GM12878 (cell line): ENCODE measurements around the gene SNTA1. TPM values are rescaled to one million over a fixed set of nuclear protein-coding genes. Genes with fewer than 3 reads are reported as not detected.

ENCODE experiments used
- ATAC-seq: fragments of 200-7000 bp; cut with Tn5 transposase; 3 replicates; pipeline ENCODE4 v1.9.1; 2020; ENCODE audit warnings: mild to moderate bottlenecking, moderate library complexity
- BruUV-seq: library from RNA; stranded (reverse); fragments of 400-500 nt; replicated peaks from 2 replicates; lab custom pipeline; 2021; lab: Mats Ljungman, UMichigan
- CTCF ChIA-PET: fragments of 300-600 bp; sonication (Branson Sonifier 250); formaldehyde crosslinking; extraction: SDS; loops from one replicate; lab custom pipeline; 2021; ENCODE audit warnings: inconsistent platforms; lab: Yijun Ruan, JAX
- POLR2A ChIA-PET: fragments of 350-600 bp; formaldehyde crosslinking; extraction: SDS; loops from one replicate; lab custom pipeline; 2021; ENCODE audit warnings: inconsistent platforms; lab: Charles Lee
- RAD21 ChIA-PET: fragments of 300-600 bp; sonication (Branson Sonifier 250); formaldehyde crosslinking; loops from one replicate; lab custom pipeline; 2023; ENCODE audit warnings: antibody characterized with exemption; ENCODE audit not compliant: unreplicated experiment; lab: Charles Lee
- SMC1A ChIA-PET: fragments of 300-600 bp; sonication (Branson Sonifier 250); formaldehyde crosslinking; loops from one replicate; lab custom pipeline; 2023; ENCODE audit not compliant: unreplicated experiment, uncharacterized antibody; lab: Charles Lee
- DNase-seq: peaks from one replicate; pipeline ENCODE4 v3.0.0-alpha.2; 2011; ENCODE audit warnings: low read depth, low spot score
- FAIRE-seq: peaks from 3 replicates; lab custom pipeline; 2011; peaks lifted over from hg19 to GRCh38; lab: Jason Lieb, UNC
- H2AFZ ChIP-seq: 2 replicates; pipeline ENCODE4 v1.6.0; 2011; ENCODE audit warnings: low read depth, low read length, control low read depth; ENCODE audit not compliant: control insufficient read depth
- H3K27ac ChIP-seq: 2 replicates; pipeline ENCODE4 v1.5.1; 2011; ENCODE audit warnings: control low read depth; ENCODE audit not compliant: control insufficient read depth, insufficient read depth
- H3K27me3 ChIP-seq, 2 experiments: replicated peaks in 1 of 2; 2 replicates each; pipeline versions ENCODE4 v1.6.0 to v1.6.1; 2011; ENCODE audit warnings: low read length in 1 of 2; ENCODE audit not compliant: control insufficient read depth in 2 of 2, insufficient read depth in 2 of 2
- H3K36me3 ChIP-seq, 2 experiments: 2 replicates each; pipeline ENCODE4 v1.5.1; 2011; ENCODE audit warnings: low read length in 1 of 2; ENCODE audit not compliant: control insufficient read depth in 2 of 2, insufficient read depth in 2 of 2
- H3K4me1 ChIP-seq: 2 replicates; pipeline ENCODE4 v1.6.1; 2011; ENCODE audit warnings: mild to moderate bottlenecking, low read length, moderate library complexity, mixed read lengths; ENCODE audit not compliant: control insufficient read depth, insufficient read depth
- H3K4me2 ChIP-seq: 2 replicates; pipeline ENCODE4 v1.6.0; 2011; ENCODE audit warnings: control low read depth; ENCODE audit not compliant: control insufficient read depth, insufficient read depth
- H3K4me3 ChIP-seq: fragments of 200-600 bp; sonication (generic); 2 replicates; pipeline ENCODE4 v1.5.1; 2016
- H3K79me2 ChIP-seq: 2 replicates; pipeline ENCODE4 v1.6.0; 2011; ENCODE audit warnings: low read length; ENCODE audit not compliant: control insufficient read depth, insufficient read depth
- H3K9ac ChIP-seq: 2 replicates; pipeline ENCODE4 v1.8.0; 2011; ENCODE audit warnings: low read length, control low read depth, mixed read lengths; ENCODE audit not compliant: control insufficient read depth, insufficient read depth
- H3K9me3 ChIP-seq: replicated peaks from 3 replicates; pipeline ENCODE4 v1.5.1; 2011; ENCODE audit warnings: mild to moderate bottlenecking, low read length; ENCODE audit not compliant: control insufficient read depth, insufficient read depth
- H4K20me1 ChIP-seq: 2 replicates; pipeline ENCODE4 v1.6.0; 2011; ENCODE audit not compliant: control insufficient read depth, insufficient read depth
- BRCA1 ChIP-seq: IDR thresholded peaks from 2 replicates; pipeline ENCODE4 v1.6.1; 2011; ENCODE audit warnings: low read depth, low read length, improper control_type of control experiment
- CBX5 ChIP-seq: sonication (generic); IDR thresholded peaks from 2 replicates; pipeline ENCODE4 v1.6.1; 2016; ENCODE audit warnings: low read depth, moderate library complexity, mild to moderate bottlenecking, inconsistent platforms
- CEBPB ChIP-seq, 2 experiments: fragments of 150-350 bp in 1 of 2; IDR thresholded peaks; 2 replicates each; pipeline ENCODE4 v1.6.1; 2012 to 2014; ENCODE audit warnings: low read depth in 2 of 2, low read length in 2 of 2, borderline replicate concordance in 1 of 2, inconsistent platforms in 1 of 2
- HDAC6 ChIP-seq: fragments of 200-600 bp; sonication (generic); IDR thresholded peaks from one replicate; pipeline ENCODE4 v1.8.0; 2017; ENCODE audit warnings: antibody characterized with exemption; ENCODE audit not compliant: unreplicated experiment
- NFYB ChIP-seq: IDR thresholded peaks from 2 replicates; pipeline ENCODE4 v1.6.1; 2011; ENCODE audit warnings: low read depth, mild to moderate bottlenecking, low read length, improper control_type of control experiment, moderate library complexity; ENCODE audit not compliant: insufficient read depth
- RAD21 ChIP-seq: IDR thresholded peaks from 2 replicates; pipeline ENCODE4 v1.6.1; 2011; ENCODE audit warnings: mild to moderate bottlenecking, low read depth, low read length, moderate library complexity; ENCODE audit not compliant: insufficient read depth
- RFX5 ChIP-seq: IDR thresholded peaks from 2 replicates; pipeline ENCODE4 v1.6.1; 2011; ENCODE audit warnings: low read depth, low read length, improper control_type of control experiment
- TCF12 ChIP-seq: IDR thresholded peaks from 2 replicates; pipeline ENCODE4 v1.6.1; 2011; ENCODE audit warnings: low read depth, mild to moderate bottlenecking, low read length
- ZBED1 ChIP-seq: IDR thresholded peaks from 2 replicates; pipeline ENCODE4 v1.6.1; 2016; ENCODE audit warnings: borderline replicate concordance
- WGBS: methylation state at CpG from one replicate; pipeline ENCODE4 v1.1.6; 2016; ENCODE audit warnings: low lambda C conversion rate; ENCODE audit not compliant: insufficient replicate concordance, insufficient coverage; ENCODE audit errors: missing lambda C conversion rate; 5-methylcytosine and 5-hydroxymethylcytosine counted together
- in situ Hi-C: fragments of 300-500 bp; cut with MboI; formaldehyde crosslinking; loops from 9 replicates; pipeline ENCODE4 v1.14.3; 2018; ENCODE audit warnings: mixed read lengths
- intact Hi-C: fragments of 100-400 bp; cut with micrococcal nuclease; formaldehyde crosslinking; loops from one replicate; pipeline ENCODE4 v1.14.2; 2022; ENCODE audit not compliant: unreplicated experiment
- polyA plus RNA-seq, 11 experiments: library from polyadenylated mRNA; depleted of rRNA in 4 of 11; unstranded in 6 of 11; stranded (reverse) in 5 of 11; fragments of >200 nt; fragmentation: Nextera tagmentation in 4 of 11; fragmentation: Illumina TruSeq in 1 of 11; extraction: Ambion mirVana in 4 of 11; extraction: Trizol in 1 of 11; gene quantifications; 1 replicate in 1 of 11; 2 replicates in 10 of 11; pipeline versions ENCODE4 v1.2.1 to v1.2.3, GENCODE V29; 2011 to 2016; ENCODE audit warnings: inconsistent platforms in 2 of 11, missing spikeins in 2 of 11, low read depth in 1 of 11
- total RNA-seq, 4 experiments: library from RNA; depleted of rRNA in 3 of 4; stranded (reverse); fragments of >200 nt in 3 of 4; fragmentation: Illumina TruSeq in 1 of 4; extraction: Trizol in 1 of 4; gene quantifications; 2 replicates each; pipeline versions ENCODE4 v1.2.1 to v1.2.3, GENCODE V29; 2013 to 2021
- TF ChIP-seq, protein P1 (sequence below), 3 experiments: IDR thresholded peaks in 2 of 3; conservative IDR thresholded peaks in 1 of 3; 2 replicates each; pipeline ENCODE4 v1.5.1; 2011; ENCODE audit warnings: low read depth in 3 of 3, low read length in 3 of 3, mild to moderate bottlenecking in 3 of 3, control low read depth in 2 of 3, moderate library complexity in 2 of 3, inconsistent platforms in 1 of 3, mixed read lengths in 1 of 3; ENCODE audit not compliant: control insufficient read depth in 2 of 3, insufficient read depth in 1 of 3; ENCODE audit errors: extremely low read depth in 1 of 3
- TF ChIP-seq, protein P2 (sequence below): IDR thresholded peaks from 2 replicates; pipeline ENCODE4 v1.6.1; 2012; ENCODE audit warnings: low read depth, low read length, improper control_type of control experiment

Gene SNTA1
- total and polyA plus RNA-seq, 10 of the 15 experiments (the other 5 are each of a cell fraction or from before 2014, with no cell fraction given) = 0.26 to 5.1 (median 1.8) TPM

GRCh38 chr20:33415948-33416347 lies 27.6 kb downstream of the SNTA1 start:
- BruUV-seq = no TSS peak
- no peak overlapping the region for H3K9ac ChIP-seq
- TF ChIP-seq, protein P1, sequence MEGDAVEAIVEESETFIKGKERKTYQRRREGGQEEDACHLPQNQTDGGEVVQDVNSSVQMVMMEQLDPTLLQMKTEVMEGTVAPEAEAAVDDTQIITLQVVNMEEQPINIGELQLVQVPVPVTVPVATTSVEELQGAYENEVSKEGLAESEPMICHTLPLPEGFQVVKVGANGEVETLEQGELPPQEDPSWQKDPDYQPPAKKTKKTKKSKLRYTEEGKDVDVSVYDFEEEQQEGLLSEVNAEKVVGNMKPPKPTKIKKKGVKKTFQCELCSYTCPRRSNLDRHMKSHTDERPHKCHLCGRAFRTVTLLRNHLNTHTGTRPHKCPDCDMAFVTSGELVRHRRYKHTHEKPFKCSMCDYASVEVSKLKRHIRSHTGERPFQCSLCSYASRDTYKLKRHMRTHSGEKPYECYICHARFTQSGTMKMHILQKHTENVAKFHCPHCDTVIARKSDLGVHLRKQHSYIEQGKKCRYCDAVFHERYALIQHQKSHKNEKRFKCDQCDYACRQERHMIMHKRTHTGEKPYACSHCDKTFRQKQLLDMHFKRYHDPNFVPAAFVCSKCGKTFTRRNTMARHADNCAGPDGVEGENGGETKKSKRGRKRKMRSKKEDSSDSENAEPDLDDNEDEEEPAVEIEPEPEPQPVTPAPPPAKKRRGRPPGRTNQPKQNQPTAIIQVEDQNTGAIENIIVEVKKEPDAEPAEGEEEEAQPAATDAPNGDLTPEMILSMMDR (IDR thresholded peaks at IDR 0.05 in 2 of 3, conservative IDR thresholded peaks at IDR 0.05 in 1 of 3; ENCODE audit: control insufficient read depth in 2 of 3, extremely low read depth in 1 of 3, insufficient read depth in 1 of 3, low read depth in 3 of 3, low read length in 3 of 3) = peak; percentile 24 to 44 (median 26); a peak in 4 of 6 replicates
- TF ChIP-seq RAD21 (peak; percentile 46), ZBED1 (no peak)
- WGBS = 62% methylated on average over 8 of the region's 8 CpGs
- RAD21 ChIA-PET = no interaction called here
- H3K4me3 ChIP-seq = no peak overlapping the region
- H3K27ac ChIP-seq = no peak overlapping the region
- H3K9me3 ChIP-seq = no peaks in the 10 kb centered on the region
- POLR2A ChIA-PET = no interaction called here
- SMC1A ChIA-PET = interaction anchor here (0.6 kb wide), 1 partner anchor 28 kb away, joined by 3 read pairs; no protein-coding TSS in a partner anchor
- DNase-seq = no peak
- no peak overlapping the region for H3K4me2 ChIP-seq
- H3K79me2 ChIP-seq = no peaks in the 10 kb centered on the region
- H4K20me1 ChIP-seq = no peaks in the 10 kb centered on the region
- H2AFZ ChIP-seq = no peak overlapping the region
- peak; percentile 49 for ATAC-seq
- in situ Hi-C loops = no loop called here
- no peaks in the 10 kb centered on the region for H3K27me3 ChIP-seq
- no peak for FAIRE-seq
- H3K4me1 ChIP-seq = no peaks in the 10 kb centered on the region
- H3K36me3 ChIP-seq = no peaks in the 10 kb centered on the region
- intact Hi-C loops = no loop called here
- CTCF ChIA-PET = interaction anchor here (0.6 to 0.9 kb wide), 2 partner anchors 252 to 833 kb away, joined by 3 to 5 read pairs; no protein-coding TSS in a partner anchor

- CTCF ChIA-PET = interaction anchor here (0.9 kb wide), 1 partner anchor 11 kb away, joined by 3 read pairs; the partner anchor contains the start of gene CDK5RAP1
- FAIRE-seq = no peak
These were observed 31.1 kb downstream of the SNTA1 start for GRCh38 chr20:33412484-33412838.

More at GRCh38 chr20:33412484-33412838, 31.1 kb downstream of the SNTA1 start:
- Histone ChIP-seq H2AFZ (no peak overlapping the region), H4K20me1 (no peaks in the 10 kb centered on the region), H3K36me3 (no peaks in the 10 kb centered on the region; a peak in 1 of 4 replicates), H3K4me2 (no peak overlapping the region), H3K4me3 (no peak overlapping the region), H3K27ac (no peak overlapping the region), H3K27me3 (no peaks in the 10 kb centered on the region), H3K9ac (no peak overlapping the region), H3K79me2 (no peaks in the 10 kb centered on the region), H3K4me1 (peaks cover 9% of the 10 kb centered on the region), H3K9me3 (no peaks in the 10 kb centered on the region)
- RAD21 ChIA-PET = no interaction called here
- no peak for ATAC-seq
- intact Hi-C loops (no loop called here), in situ Hi-C loops (no loop called here)
- POLR2A ChIA-PET = no interaction called here
- no TSS peak for BruUV-seq
- WGBS = 99% methylated on average over 8 of the region's 8 CpGs
- no peak for TF ChIP-seq NFYB
- TF ChIP-seq, protein P2, sequence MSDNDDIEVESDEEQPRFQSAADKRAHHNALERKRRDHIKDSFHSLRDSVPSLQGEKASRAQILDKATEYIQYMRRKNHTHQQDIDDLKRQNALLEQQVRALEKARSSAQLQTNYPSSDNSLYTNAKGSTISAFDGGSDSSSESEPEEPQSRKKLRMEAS = no peak
- no peak for TF ChIP-seq HDAC6
- TF ChIP-seq TCF12 = no peak
- TF ChIP-seq CBX5 = no peak
- no peak for TF ChIP-seq BRCA1
- no peak for TF ChIP-seq RFX5
- no peak for TF ChIP-seq CEBPB (IDR thresholded peaks at IDR 0.05; ENCODE audit: borderline replicate concordance in 1 of 2, low read depth in 2 of 2, low read length in 2 of 2)
- no peak for DNase-seq
- SMC1A ChIA-PET = no interaction called here
